ENCODE measurements around the gene INA. TPM values are rescaled to one million over a fixed set of nuclear protein-coding genes. Genes with fewer than 3 reads are reported as not detected.
"Not testable (repeated sequence)": the region's sequence is repeated elsewhere in the genome, so short reads cannot be mapped to it uniquely, and the experiment has no call there.

INA gene
- total RNA-seq, 1 donor from 2014 or later, result 0.23 TPM

- peak; percentile 83 for TF ChIP-seq CTCF (IDR thresholded peaks at IDR 0.05; ENCODE audit: unreplicated experiment)
- DNase-seq (ENCODE audit: low spot score), result peak; percentile 72
- H3K27ac Mint-ChIP-seq (ENCODE audit: unreplicated experiment), result no peak overlapping the region
- H3K4me1 Mint-ChIP-seq (ENCODE audit: unreplicated experiment), result peaks cover 11% of the 10 kb centered on the region
- no peaks in the 10 kb centered on the region for H3K36me3 Mint-ChIP-seq (ENCODE audit: low read depth, unreplicated experiment)
- H3K27me3 Mint-ChIP-seq (ENCODE audit: unreplicated experiment), result no peaks in the 10 kb centered on the region
- H3K9me3 Mint-ChIP-seq (ENCODE audit: unreplicated experiment), result no peaks in the 10 kb centered on the region
- H3K4me3 Mint-ChIP-seq (ENCODE audit: unreplicated experiment), result no peak overlapping the region
Observed at GRCh38 chr10:103244666-103245271, 32.2 kb upstream of the INA start.

GRCh38 chr10:103245587-103245986, 31.4 kb upstream of the INA start, which contains the start of gene RPEL1:
Gene RPEL1, plus strand, starts transcription at chr10:103245887. Its CDS starts 110 bp downstream, at chr10:103245997.
- not testable (repeated sequence) for H3K27me3 Mint-ChIP-seq (ENCODE audit: unreplicated experiment); H3K4me1 Mint-ChIP-seq (ENCODE audit: unreplicated experiment); DNase-seq (ENCODE audit: low spot score); H3K36me3 Mint-ChIP-seq (ENCODE audit: low read depth, unreplicated experiment); H3K4me3 Mint-ChIP-seq (ENCODE audit: unreplicated experiment); H3K27ac Mint-ChIP-seq (ENCODE audit: unreplicated experiment); H3K9me3 Mint-ChIP-seq (ENCODE audit: unreplicated experiment)

GRCh38 chr10:103246324-103246723, 30.6 kb upstream of the INA start:
- no peak overlapping the region for H3K27ac Mint-ChIP-seq (ENCODE audit: unreplicated experiment)
- H3K36me3 Mint-ChIP-seq (ENCODE audit: low read depth, unreplicated experiment), result peaks cover 3% of the 10 kb centered on the region
- H3K9me3 Mint-ChIP-seq (ENCODE audit: unreplicated experiment), result no peaks in the 10 kb centered on the region
- peaks cover 5% of the 10 kb centered on the region for H3K4me1 Mint-ChIP-seq (ENCODE audit: unreplicated experiment)
- DNase-seq (ENCODE audit: low spot score), result no peak
- no peak for TF ChIP-seq CTCF (IDR thresholded peaks at IDR 0.05; ENCODE audit: unreplicated experiment)
- no peak overlapping the region for H3K4me3 Mint-ChIP-seq (ENCODE audit: unreplicated experiment)
- H3K27me3 Mint-ChIP-seq (ENCODE audit: unreplicated experiment), result peaks cover 2% of the 10 kb centered on the region

GRCh38 chr10:103254113-103254512, 22.8 kb upstream of the INA start:
- Mint-ChIP-seq H3K4me1 (ENCODE audit: unreplicated experiment) (no peaks in the 10 kb centered on the region), H3K36me3 (ENCODE audit: low read depth, unreplicated experiment) (peaks cover 9% of the 10 kb centered on the region), H3K4me3 (ENCODE audit: unreplicated experiment) (no peak overlapping the region), H3K27ac (ENCODE audit: unreplicated experiment) (no peak overlapping the region), H3K27me3 (ENCODE audit: unreplicated experiment) (peaks cover 6% of the 10 kb centered on the region), H3K9me3 (ENCODE audit: unreplicated experiment) (peaks cover 5% of the 10 kb centered on the region)
- no peak for DNase-seq (ENCODE audit: low spot score)
- no peak for TF ChIP-seq CTCF (IDR thresholded peaks at IDR 0.05; ENCODE audit: unreplicated experiment)

GRCh38 chr10:103254538-103255325, 22.2 kb upstream of the INA start:
- no peak for TF ChIP-seq CTCF (IDR thresholded peaks at IDR 0.05; ENCODE audit: unreplicated experiment)
- no peaks in the 10 kb centered on the region for H3K4me1 Mint-ChIP-seq (ENCODE audit: unreplicated experiment)
- DNase-seq (ENCODE audit: low spot score), result no peak
- peaks cover 6% of the 10 kb centered on the region for H3K27me3 Mint-ChIP-seq (ENCODE audit: unreplicated experiment)
- no peak overlapping the region for H3K27ac Mint-ChIP-seq (ENCODE audit: unreplicated experiment)
- peaks cover 12% of the 10 kb centered on the region for H3K36me3 Mint-ChIP-seq (ENCODE audit: low read depth, unreplicated experiment)
- no peak overlapping the region for H3K4me3 Mint-ChIP-seq (ENCODE audit: unreplicated experiment)
- H3K9me3 Mint-ChIP-seq (ENCODE audit: unreplicated experiment), result peaks cover 5% of the 10 kb centered on the region
